NCI-H524 (cell line): ENCODE measurements around the gene TRIM74.
"Not testable (repeated sequence)": the region's sequence is repeated elsewhere in the genome, so short reads cannot be mapped to it uniquely, and the experiment has no call there.

Experiments used
- DNase-seq, 2 experiments: peaks; one replicate each; lab custom pipeline; 2025; lab: John Stamatoyannopoulos, UW

The TRIM74 gene

GRCh38 chr7:72968980-72969516, at the start of gene TRIM74:
Gene TRIM74 (minus strand): TSS chr7:72969466. CDS start chr7:72966157, 3,309 bp downstream.
- not testable (repeated sequence) for DNase-seq

- not testable (repeated sequence) for DNase-seq
These were observed 37.2 kb upstream of the TRIM74 start for GRCh38 chr7:73006491-73006890.

GRCh38 chr7:73005693-73006447, 36.6 kb upstream of the TRIM74 start:
- DNase-seq: not testable (repeated sequence)

- DNase-seq: not testable (repeated sequence)
These were observed 36.1 kb upstream of the TRIM74 start for GRCh38 chr7:73005356-73005692.

- DNase-seq: not testable (repeated sequence)
These were observed 28.7 kb upstream of the TRIM74 start for GRCh38 chr7:72997887-72998468.

- DNase-seq: not testable (repeated sequence)
These were observed 28.2 kb upstream of the TRIM74 start for GRCh38 chr7:72997447-72997846.

GRCh38 chr7:72995484-72995883, 26.2 kb upstream of the TRIM74 start:
- not testable (repeated sequence) for DNase-seq

GRCh38 chr7:72990146-72990913, 21.1 kb upstream of the TRIM74 start:
- DNase-seq: not testable (repeated sequence)

GRCh38 chr7:72982084-72982483, 12.8 kb upstream of the TRIM74 start:
- DNase-seq: not testable (repeated sequence)

- not testable (repeated sequence) for DNase-seq
These were observed 11.1 kb upstream of the TRIM74 start for GRCh38 chr7:72980382-72980781.

GRCh38 chr7:72976434-72976833, 7.2 kb upstream of the TRIM74 start:
- DNase-seq: not testable (repeated sequence)

- DNase-seq: not testable (repeated sequence)
These were observed 6.5 kb upstream of the TRIM74 start for GRCh38 chr7:72975656-72976286.

- DNase-seq: not testable (repeated sequence)
These were observed 5.5 kb upstream of the TRIM74 start for GRCh38 chr7:72974781-72975180.

GRCh38 chr7:72971505-72971904, 2.2 kb upstream of the TRIM74 start:
- not testable (repeated sequence) for DNase-seq

- not testable (repeated sequence) for DNase-seq
These were observed 422 bp upstream of the TRIM74 start for GRCh38 chr7:72969688-72970087.

- not testable (repeated sequence) for DNase-seq
These were observed 2.4 kb downstream of the TRIM74 start for GRCh38 chr7:72966892-72967291.

- DNase-seq: not testable (repeated sequence)
These were observed 3.9 kb downstream of the TRIM74 start for GRCh38 chr7:72965186-72965975.

GRCh38 chr7:72963056-72963455, 6.2 kb downstream of the TRIM74 start:
- DNase-seq: not testable (repeated sequence)

- not testable (repeated sequence) for DNase-seq
These were observed 8.0 kb downstream of the TRIM74 start for GRCh38 chr7:72961346-72961650.

GRCh38 chr7:72960626-72961345, 8.5 kb downstream of the TRIM74 start:
- DNase-seq: not testable (repeated sequence)

GRCh38 chr7:72960029-72960428, 9.2 kb downstream of the TRIM74 start:
- not testable (repeated sequence) for DNase-seq
